Body of pancreas (tissue), 4 donors: Measurements from ENCODE around the gene CRIM1.

ENCODE experiments used
- POLR2A ChIP-seq, 3 donors: fragments of 450-650 bp; IDR thresholded peaks; one replicate each; pipeline ENCODE4 v1.6.1; 2016; ENCODE audit warnings: antibody characterized with exemption in 3 of 3, mild to moderate bottlenecking in 2 of 3
- TF ChIP-seq, protein P1 (sequence below), 7 experiments: fragments of 450-650 bp in 4 of 7; fragments of 200-600 bp in 3 of 7; sonication (generic) in 3 of 7; IDR thresholded peaks; one replicate each; pipeline ENCODE4 v1.5.1; 2016 to 2019; ENCODE audit warnings: antibody characterized with exemption in 7 of 7

DNA sequence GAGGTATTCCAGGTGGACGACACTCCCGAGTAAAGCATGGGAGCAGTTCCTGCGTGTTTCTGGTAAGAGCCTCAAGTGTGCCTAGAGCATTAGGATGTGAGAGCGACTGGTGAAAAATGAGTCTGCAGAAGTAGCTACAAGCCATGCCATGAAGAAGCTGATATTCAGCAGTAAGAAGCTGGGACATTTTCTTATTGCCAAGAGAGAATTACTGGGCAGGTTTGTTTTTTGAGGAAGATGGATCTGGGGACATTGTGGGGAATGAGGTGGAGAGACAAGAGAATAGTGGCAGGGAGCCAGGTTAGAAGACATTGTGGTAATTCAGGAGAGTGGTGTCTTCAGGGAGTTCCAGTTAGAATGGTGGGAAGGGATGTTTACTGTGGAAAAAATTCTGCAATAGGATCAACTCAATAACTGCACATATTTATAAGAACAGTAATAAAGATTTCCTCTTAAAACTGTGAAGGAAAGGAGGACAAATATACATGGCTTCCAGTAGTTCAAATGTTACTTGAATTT lies 38.2 kb downstream of the CRIM1 start:
- TF ChIP-seq, protein P1, sequence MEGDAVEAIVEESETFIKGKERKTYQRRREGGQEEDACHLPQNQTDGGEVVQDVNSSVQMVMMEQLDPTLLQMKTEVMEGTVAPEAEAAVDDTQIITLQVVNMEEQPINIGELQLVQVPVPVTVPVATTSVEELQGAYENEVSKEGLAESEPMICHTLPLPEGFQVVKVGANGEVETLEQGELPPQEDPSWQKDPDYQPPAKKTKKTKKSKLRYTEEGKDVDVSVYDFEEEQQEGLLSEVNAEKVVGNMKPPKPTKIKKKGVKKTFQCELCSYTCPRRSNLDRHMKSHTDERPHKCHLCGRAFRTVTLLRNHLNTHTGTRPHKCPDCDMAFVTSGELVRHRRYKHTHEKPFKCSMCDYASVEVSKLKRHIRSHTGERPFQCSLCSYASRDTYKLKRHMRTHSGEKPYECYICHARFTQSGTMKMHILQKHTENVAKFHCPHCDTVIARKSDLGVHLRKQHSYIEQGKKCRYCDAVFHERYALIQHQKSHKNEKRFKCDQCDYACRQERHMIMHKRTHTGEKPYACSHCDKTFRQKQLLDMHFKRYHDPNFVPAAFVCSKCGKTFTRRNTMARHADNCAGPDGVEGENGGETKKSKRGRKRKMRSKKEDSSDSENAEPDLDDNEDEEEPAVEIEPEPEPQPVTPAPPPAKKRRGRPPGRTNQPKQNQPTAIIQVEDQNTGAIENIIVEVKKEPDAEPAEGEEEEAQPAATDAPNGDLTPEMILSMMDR (IDR thresholded peaks at IDR 0.05): no peak
- TF ChIP-seq POLR2A (IDR thresholded peaks at IDR 0.05): no peak
